Osteoblast (primary cell): ENCODE measurements around the gene NUP62. TPM values are rescaled to one million over a fixed set of nuclear protein-coding genes. Genes with fewer than 3 reads are reported as not detected.
"Not testable (repeated sequence)": the region's sequence is repeated elsewhere in the genome, so short reads cannot be mapped to it uniquely, and the experiment has no call there.

Experiments used
- DNase-seq: peaks from one replicate; pipeline ENCODE4 v3.0.0; 2011; ENCODE audit warnings: low spot score, mixed read lengths; ENCODE audit not compliant: insufficient read length; ENCODE audit errors: missing footprints
- H2AFZ ChIP-seq: 2 replicates; pipeline ENCODE4 v1.6.0; 2011; ENCODE audit warnings: mild to moderate bottlenecking, low read length
- H3K27ac ChIP-seq: 2 replicates; pipeline ENCODE4 v1.5.1; 2011; ENCODE audit warnings: mild to moderate bottlenecking, low read depth, low read length, moderate library complexity
- H3K27me3 ChIP-seq: 2 replicates; pipeline ENCODE4 v1.6.0; 2012; ENCODE audit warnings: mild to moderate bottlenecking, control low read depth, inconsistent platforms, low read length, moderate library complexity; ENCODE audit not compliant: insufficient read depth
- H3K36me3 ChIP-seq: 2 replicates; pipeline ENCODE4 v1.5.1; 2011; ENCODE audit warnings: mild to moderate bottlenecking, low read length, control low read depth, moderate library complexity; ENCODE audit not compliant: insufficient read depth
- H3K4me1 ChIP-seq: 2 replicates; pipeline ENCODE4 v1.5.1; 2011; ENCODE audit warnings: mild to moderate bottlenecking, low read length, control low read depth, moderate library complexity; ENCODE audit not compliant: insufficient read depth
- H3K4me2 ChIP-seq: 2 replicates; pipeline ENCODE4 v1.6.0; 2011; ENCODE audit warnings: mild to moderate bottlenecking, low read length; ENCODE audit not compliant: insufficient read depth
- H3K4me3 ChIP-seq: fragments of 200-600 bp; sonication (generic); 3 replicates; pipeline ENCODE4 v1.5.1; 2012; ENCODE audit warnings: mild to moderate bottlenecking, low read length, inconsistent platforms; ENCODE audit not compliant: insufficient read depth
- H3K79me2 ChIP-seq: 2 replicates; pipeline ENCODE4 v1.6.0; 2012; ENCODE audit warnings: mild to moderate bottlenecking, low read length, control low read depth, inconsistent platforms; ENCODE audit not compliant: insufficient read depth
- H3K9me3 ChIP-seq: 2 replicates; pipeline ENCODE4 v1.5.1; 2011; ENCODE audit warnings: low read depth, low read length, control low read depth
- H4K20me1 ChIP-seq: 2 replicates; pipeline ENCODE4 v1.6.0; 2012; ENCODE audit warnings: mild to moderate bottlenecking, low read length, control low read depth; ENCODE audit not compliant: insufficient read depth
- CTCF ChIP-seq: IDR thresholded peaks from 2 replicates; pipeline ENCODE4 v1.5.1; 2011; ENCODE audit warnings: mild to moderate bottlenecking, low read depth, low read length, moderate library complexity; ENCODE audit errors: extremely low read depth
- total RNA-seq: library from RNA; depleted of rRNA; stranded (reverse); fragments of >200 nt; gene quantifications from 2 replicates; pipeline ENCODE4 v1.2.3, GENCODE V29; 2012

NUP62 gene
- total RNA-seq, 1 donor, result 22.8 TPM

GRCh38 chr19:49971991-49972411, 42.7 kb upstream of the NUP62 start:
- no peaks in the 10 kb centered on the region for H3K9me3 ChIP-seq
- no peaks in the 10 kb centered on the region for H3K4me1 ChIP-seq
- H2AFZ ChIP-seq, result no peak overlapping the region
- no peak overlapping the region for H3K4me2 ChIP-seq
- no peak for TF ChIP-seq CTCF
- H3K27me3 ChIP-seq, result peaks cover 10% of the 10 kb centered on the region
- H3K36me3 ChIP-seq, result no peaks in the 10 kb centered on the region
- DNase-seq, result no peak
- H3K27ac ChIP-seq, result no peak overlapping the region
- H4K20me1 ChIP-seq, result peaks cover 4% of the 10 kb centered on the region
- H3K4me3 ChIP-seq, result no peak overlapping the region
- no peaks in the 10 kb centered on the region for H3K79me2 ChIP-seq

GRCh38 chr19:49969355-49969754, 40.1 kb upstream of the NUP62 start:
- not testable (repeated sequence) for H3K4me2 ChIP-seq, H3K4me1 ChIP-seq, H3K27me3 ChIP-seq, H3K79me2 ChIP-seq, H3K27ac ChIP-seq, DNase-seq, H3K9me3 ChIP-seq, H3K4me3 ChIP-seq, H4K20me1 ChIP-seq, H3K36me3 ChIP-seq, H2AFZ ChIP-seq

GRCh38 chr19:49968279-49968922, 39.1 kb upstream of the NUP62 start:
- TF ChIP-seq CTCF, result no peak
- H3K4me3 ChIP-seq, result no peak overlapping the region
- no peaks in the 10 kb centered on the region for H3K36me3 ChIP-seq
- no peak overlapping the region for H3K27ac ChIP-seq
- H2AFZ ChIP-seq, result no peak overlapping the region
- H3K79me2 ChIP-seq, result no peaks in the 10 kb centered on the region
- no peak overlapping the region for H3K4me2 ChIP-seq
- peaks cover 10% of the 10 kb centered on the region for H3K27me3 ChIP-seq
- H3K9me3 ChIP-seq, result no peaks in the 10 kb centered on the region
- H3K4me1 ChIP-seq, result no peaks in the 10 kb centered on the region
- no peak for DNase-seq
- H4K20me1 ChIP-seq, result no peaks in the 10 kb centered on the region

GRCh38 chr19:49960980-49961379, 31.7 kb upstream of the NUP62 start, which contains the start of gene SIGLEC11:
Gene SIGLEC11 (minus strand): TSS chr19:49961172. CDS start chr19:49961081, 91 bp downstream.
- not testable (repeated sequence) for H3K4me3 ChIP-seq, DNase-seq, H3K36me3 ChIP-seq, H3K9me3 ChIP-seq, H4K20me1 ChIP-seq, H3K4me1 ChIP-seq, H3K27ac ChIP-seq, H3K79me2 ChIP-seq, H3K4me2 ChIP-seq, H2AFZ ChIP-seq
- peaks cover 18% of the 10 kb centered on the region for H3K27me3 ChIP-seq

- not testable (repeated sequence) for DNase-seq, H3K36me3 ChIP-seq, H4K20me1 ChIP-seq, H3K27ac ChIP-seq, H2AFZ ChIP-seq, H3K9me3 ChIP-seq, H3K79me2 ChIP-seq, H3K4me3 ChIP-seq, H3K4me1 ChIP-seq, H3K4me2 ChIP-seq
- H3K27me3 ChIP-seq, result peaks cover 24% of the 10 kb centered on the region
Observed at GRCh38 chr19:49959892-49960291, 30.6 kb upstream of the NUP62 start.

- not testable (repeated sequence) for H3K79me2 ChIP-seq, H2AFZ ChIP-seq, H3K27ac ChIP-seq, H3K36me3 ChIP-seq, H3K9me3 ChIP-seq, H3K4me2 ChIP-seq, H3K4me1 ChIP-seq, H4K20me1 ChIP-seq, DNase-seq, H3K4me3 ChIP-seq
- peaks cover 37% of the 10 kb centered on the region for H3K27me3 ChIP-seq
Observed at GRCh38 chr19:49958596-49958995, 29.3 kb upstream of the NUP62 start.

- DNase-seq, H2AFZ ChIP-seq, H3K36me3 ChIP-seq, H3K9me3 ChIP-seq, H3K79me2 ChIP-seq, H3K4me2 ChIP-seq, H3K4me3 ChIP-seq, H4K20me1 ChIP-seq, H3K4me1 ChIP-seq, H3K27ac ChIP-seq: not testable (repeated sequence)
- peaks cover 42% of the 10 kb centered on the region for H3K27me3 ChIP-seq
Observed at GRCh38 chr19:49958144-49958543, 28.8 kb upstream of the NUP62 start.
